Rectal smooth muscle tissue (tissue), 1 donor: ENCODE results near the gene MXI1.
"Not testable (repeated sequence)": the region's sequence is repeated elsewhere in the genome, so short reads cannot be mapped to it uniquely, and the experiment has no call there.

ENCODE experiments used
- H3K27ac ChIP-seq: one replicate; pipeline ENCODE4 v1.7.0; 2013; ENCODE audit warnings: low read depth, low read length, inconsistent platforms
- H3K27me3 ChIP-seq: one replicate; pipeline ENCODE4 v1.7.0; 2013; ENCODE audit warnings: low read length; ENCODE audit not compliant: control insufficient read depth, insufficient read depth
- H3K36me3 ChIP-seq: one replicate; pipeline ENCODE4 v1.7.0; 2013; ENCODE audit warnings: low read length; ENCODE audit not compliant: control insufficient read depth, insufficient read depth
- H3K4me1 ChIP-seq: one replicate; pipeline ENCODE4 v1.7.0; 2013; ENCODE audit warnings: low read length; ENCODE audit not compliant: control insufficient read depth, insufficient read depth
- H3K4me3 ChIP-seq: one replicate; pipeline ENCODE4 v1.7.0; 2013; ENCODE audit warnings: low read length
- H3K9ac ChIP-seq: one replicate; pipeline ENCODE4 v1.7.0; 2013; ENCODE audit warnings: low read length

MXI1 gene

GRCh38 chr10:110260746-110261477 is 53.5 kb downstream of the MXI1 start:
- Histone ChIP-seq H3K9ac (no peak overlapping the region), H3K36me3 (no peaks in the 10 kb centered on the region), H3K4me3 (no peak overlapping the region), H3K4me1 (peaks cover 15% of the 10 kb centered on the region), H3K27ac (peak overlapping the region; percentile 69), H3K27me3 (no peaks in the 10 kb centered on the region)

- Histone ChIP-seq H3K4me1 (peaks cover 15% of the 10 kb centered on the region), H3K4me3 (no peak overlapping the region), H3K36me3 (no peaks in the 10 kb centered on the region)
Measured at GRCh38 chr10:110263164-110263563, 55.8 kb downstream of the MXI1 start.

GRCh38 chr10:110265573-110266193 is 58.3 kb downstream of the MXI1 start:
- H3K27ac ChIP-seq: no peak overlapping the region

More at GRCh38 chr10:110263164-110263563, 55.8 kb downstream of the MXI1 start:
- Histone ChIP-seq H3K27me3 (no peaks in the 10 kb centered on the region), H3K27ac (peak overlapping the region; percentile 38), H3K9ac (no peak overlapping the region)

GRCh38 chr10:110267276-110267675 is 59.9 kb downstream of the MXI1 start:
- H3K27ac ChIP-seq: no peak overlapping the region
- H3K27me3 ChIP-seq: no peaks in the 10 kb centered on the region
- no peaks in the 10 kb centered on the region for H3K36me3 ChIP-seq
- peaks cover 12% of the 10 kb centered on the region for H3K4me1 ChIP-seq
- no peak overlapping the region for H3K4me3 ChIP-seq
- no peak overlapping the region for H3K9ac ChIP-seq

More at GRCh38 chr10:110265573-110266193, 58.3 kb downstream of the MXI1 start:
- H3K27me3 ChIP-seq: no peaks in the 10 kb centered on the region
- peaks cover 22% of the 10 kb centered on the region for H3K4me1 ChIP-seq
- H3K9ac ChIP-seq: no peak overlapping the region
- no peaks in the 10 kb centered on the region for H3K36me3 ChIP-seq
- H3K4me3 ChIP-seq: no peak overlapping the region

- Histone ChIP-seq H3K27ac (no peak overlapping the region), H3K4me1 (peaks cover 11% of the 10 kb centered on the region), H3K9ac (no peak overlapping the region), H3K27me3 (no peaks in the 10 kb centered on the region), H3K36me3 (no peaks in the 10 kb centered on the region), H3K4me3 (no peak overlapping the region)
Measured at GRCh38 chr10:110268442-110268841, 61.0 kb downstream of the MXI1 start.

GRCh38 chr10:110268971-110269370 is 61.6 kb downstream of the MXI1 start:
- Histone ChIP-seq H3K4me3 (no peak overlapping the region), H3K27ac (peak overlapping the region; percentile 55), H3K36me3 (no peaks in the 10 kb centered on the region), H3K9ac (no peak overlapping the region), H3K4me1 (peaks cover 16% of the 10 kb centered on the region), H3K27me3 (no peaks in the 10 kb centered on the region)

- H3K4me3 ChIP-seq: peak overlapping the region; percentile 35
Measured at GRCh38 chr10:110269374-110270318, 62.2 kb downstream of the MXI1 start.

GRCh38 chr10:110272995-110273394 is 65.6 kb downstream of the MXI1 start:
- not testable (repeated sequence) for H3K36me3 ChIP-seq, H3K27ac ChIP-seq, H3K9ac ChIP-seq, H3K4me3 ChIP-seq, H3K27me3 ChIP-seq
- H3K4me1 ChIP-seq: peaks cover 17% of the 10 kb centered on the region

More at GRCh38 chr10:110269374-110270318, 62.2 kb downstream of the MXI1 start:
- Histone ChIP-seq H3K36me3 (no peaks in the 10 kb centered on the region), H3K27me3 (no peaks in the 10 kb centered on the region), H3K27ac (peak overlapping the region; percentile 55), H3K4me1 (peaks cover 17% of the 10 kb centered on the region), H3K9ac (no peak overlapping the region)

- peaks cover 16% of the 10 kb centered on the region for H3K4me1 ChIP-seq
- no peaks in the 10 kb centered on the region for H3K36me3 ChIP-seq
- H3K27me3 ChIP-seq: no peaks in the 10 kb centered on the region
- H3K27ac ChIP-seq: peak overlapping the region; percentile 15
- no peak overlapping the region for H3K9ac ChIP-seq
- no peak overlapping the region for H3K4me3 ChIP-seq
Measured at GRCh38 chr10:110273474-110273873, 66.1 kb downstream of the MXI1 start.

GRCh38 chr10:110274072-110274627 is 66.7 kb downstream of the MXI1 start:
- Histone ChIP-seq H3K36me3 (no peaks in the 10 kb centered on the region), H3K4me1 (peaks cover 17% of the 10 kb centered on the region), H3K27ac (peak overlapping the region; percentile 15), H3K9ac (no peak overlapping the region), H3K27me3 (no peaks in the 10 kb centered on the region), H3K4me3 (no peak overlapping the region)

GRCh38 chr10:110274647-110275046 is 67.2 kb downstream of the MXI1 start:
- Histone ChIP-seq H3K27me3 (no peaks in the 10 kb centered on the region), H3K36me3 (no peaks in the 10 kb centered on the region), H3K27ac (peak overlapping the region; percentile 15), H3K9ac (no peak overlapping the region), H3K4me3 (no peak overlapping the region), H3K4me1 (peaks cover 18% of the 10 kb centered on the region)
